GM18526 (cell line): ENCODE results near the gene VSTM2L.

Source experiments
- POLR2A ChIP-seq: IDR thresholded peaks from 3 replicates; pipeline ENCODE4 v1.6.1; 2011; ENCODE audit not compliant: insufficient read length; ENCODE audit errors: extremely low read depth

VSTM2L gene

GRCh38 chr20:37977338-37977737 lies 74.4 kb downstream of the VSTM2L start:
- TF ChIP-seq POLR2A = no peak

DNA sequence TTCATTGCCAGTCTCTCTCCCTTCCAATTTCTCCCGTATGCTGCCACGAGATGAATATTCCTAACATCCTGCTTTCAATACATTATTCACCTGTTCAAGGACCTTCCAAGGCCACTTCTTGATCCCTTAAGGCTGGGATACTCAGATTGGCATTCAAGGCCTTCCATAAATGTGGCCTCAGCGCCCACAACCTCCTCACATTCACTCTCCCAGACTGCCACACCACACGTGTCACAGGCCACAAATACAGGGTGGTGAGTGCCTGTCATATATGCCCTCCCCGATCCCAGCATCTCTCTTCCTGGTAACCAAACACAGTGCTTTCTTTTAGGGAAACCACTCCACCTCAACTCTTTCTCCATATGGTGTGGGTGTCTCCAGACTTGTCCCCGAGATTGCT lies 74.9 kb downstream of the VSTM2L start:
- TF ChIP-seq POLR2A = no peak

DNA sequence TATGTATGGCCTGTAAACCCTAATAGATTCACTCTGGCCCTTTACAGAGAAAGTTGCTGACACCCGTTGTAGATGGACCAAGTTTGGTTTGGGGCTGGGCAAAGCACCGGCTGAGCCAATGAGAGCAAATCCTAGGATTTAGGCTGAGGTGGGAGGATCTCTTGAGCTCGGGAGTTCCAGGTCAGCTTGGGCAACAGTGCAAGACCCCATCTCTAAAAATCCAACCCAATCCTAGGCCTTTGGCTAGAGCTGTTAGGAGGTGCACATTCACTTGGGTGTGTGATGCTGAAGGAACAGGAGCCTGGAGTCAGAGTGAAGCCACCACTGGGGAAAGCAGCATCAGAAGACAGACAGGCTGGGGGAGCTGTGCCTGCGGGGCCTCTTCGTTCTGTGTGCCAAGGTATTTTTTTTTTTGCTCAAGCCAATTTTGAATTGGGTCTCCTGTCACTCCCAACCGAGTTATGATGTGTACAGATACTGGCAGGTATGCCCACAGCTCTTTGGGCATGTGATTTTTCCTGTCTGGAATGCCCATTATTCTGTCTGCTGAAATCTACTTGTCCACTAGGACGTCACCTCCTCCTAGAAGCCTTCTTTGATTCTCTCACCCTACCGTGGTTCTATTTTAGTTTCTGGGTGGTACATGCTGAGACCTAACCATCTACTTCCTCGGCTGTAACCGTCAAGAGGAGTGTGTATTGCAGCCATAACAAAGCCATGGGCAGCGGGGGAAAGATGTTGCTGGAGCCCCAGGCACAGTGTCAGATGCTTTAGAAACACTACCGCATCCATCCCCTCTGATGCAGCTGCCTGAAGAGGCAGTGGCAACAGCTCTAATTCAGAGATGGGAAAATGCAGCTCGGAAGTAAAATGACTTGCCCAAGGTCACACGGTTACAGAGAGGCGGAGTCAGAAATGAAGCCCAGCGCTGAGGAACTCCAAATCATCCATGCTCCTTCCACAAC lies 76.4 kb downstream of the VSTM2L start:
- TF ChIP-seq POLR2A = no peak

DNA sequence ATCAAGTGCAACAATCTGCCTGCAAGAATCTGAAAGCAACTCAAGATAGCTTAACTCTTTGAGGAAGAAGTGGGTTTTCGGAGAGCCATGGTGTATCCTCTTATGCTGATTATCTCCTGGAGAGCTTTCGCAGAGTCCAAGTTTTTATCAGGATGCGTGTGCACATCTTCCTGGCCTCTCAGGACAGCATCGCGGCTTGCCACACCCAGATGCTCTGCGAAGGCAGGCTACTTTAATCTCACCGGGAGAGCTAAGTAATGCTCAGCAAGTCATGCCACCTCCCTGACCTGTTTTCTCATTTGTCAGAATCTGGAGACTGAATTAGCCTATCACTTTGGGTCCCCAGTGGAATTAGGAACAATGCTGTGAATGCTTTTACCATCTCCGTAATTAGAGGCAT lies 77.5 kb downstream of the VSTM2L start:
- no peak for TF ChIP-seq POLR2A

DNA sequence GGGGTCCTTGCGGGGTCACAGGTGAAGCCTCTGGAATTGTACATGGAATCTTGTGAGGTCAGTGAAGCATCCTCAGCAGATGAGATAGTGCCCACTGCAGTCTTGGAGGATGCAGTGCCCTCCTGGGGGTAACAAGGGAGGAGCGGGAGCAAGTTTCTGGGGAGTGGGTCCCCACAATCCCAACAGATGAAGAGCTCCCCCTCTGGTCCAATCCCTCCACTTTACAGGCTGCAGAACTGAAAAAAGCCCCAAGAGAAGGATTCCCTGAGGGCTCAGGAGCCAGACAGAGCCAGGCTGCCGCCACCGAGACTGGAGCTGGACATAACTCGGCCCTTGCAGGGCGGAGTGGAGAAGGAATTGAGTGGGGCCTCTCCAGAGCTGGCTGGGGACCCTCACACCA lies 77.9 kb downstream of the VSTM2L start:
- TF ChIP-seq POLR2A = no peak

- TF ChIP-seq POLR2A = no peak
These were observed 78.6 kb downstream of the VSTM2L start for GRCh38 chr20:37981568-37981967.

- no peak for TF ChIP-seq POLR2A
These were observed 80.4 kb downstream of the VSTM2L start for GRCh38 chr20:37983286-37983685.

DNA sequence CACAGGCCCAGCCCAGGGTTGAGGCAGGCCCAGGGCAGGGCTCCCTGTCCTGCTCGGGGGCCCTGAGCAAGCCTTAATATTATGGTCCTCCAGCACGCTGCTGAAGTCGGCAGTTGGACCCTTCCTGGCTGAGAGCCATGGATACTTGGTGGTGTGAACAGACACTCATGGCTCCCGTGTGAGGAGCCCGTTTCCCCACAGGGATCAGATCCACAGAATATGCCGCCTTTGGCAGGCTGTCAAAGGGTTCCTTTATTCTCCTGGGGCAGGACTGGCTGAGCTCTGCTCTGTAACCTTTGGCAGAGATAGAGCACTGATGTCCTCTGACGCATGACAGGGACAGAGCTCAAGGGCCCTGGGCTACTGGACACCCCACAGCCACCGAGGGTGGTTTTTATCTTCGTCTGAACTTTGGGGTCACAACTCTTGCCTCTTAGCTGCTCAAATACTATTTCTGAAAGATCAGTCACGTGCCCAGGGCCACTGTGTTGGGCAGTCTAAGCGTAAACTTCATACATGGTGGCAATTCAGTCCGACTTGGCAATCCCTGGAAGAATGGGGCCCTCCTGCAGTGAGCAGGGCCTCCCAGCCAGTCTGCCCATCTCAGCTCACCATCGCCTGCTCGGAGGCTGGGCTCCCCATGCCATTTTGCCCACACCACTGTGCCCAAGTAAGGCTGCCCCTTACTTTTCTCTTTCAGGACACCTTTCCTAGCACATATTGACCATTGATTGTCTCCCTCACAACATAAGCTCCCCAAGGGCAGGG lies 81.3 kb downstream of the VSTM2L start:
- no peak for TF ChIP-seq POLR2A

DNA sequence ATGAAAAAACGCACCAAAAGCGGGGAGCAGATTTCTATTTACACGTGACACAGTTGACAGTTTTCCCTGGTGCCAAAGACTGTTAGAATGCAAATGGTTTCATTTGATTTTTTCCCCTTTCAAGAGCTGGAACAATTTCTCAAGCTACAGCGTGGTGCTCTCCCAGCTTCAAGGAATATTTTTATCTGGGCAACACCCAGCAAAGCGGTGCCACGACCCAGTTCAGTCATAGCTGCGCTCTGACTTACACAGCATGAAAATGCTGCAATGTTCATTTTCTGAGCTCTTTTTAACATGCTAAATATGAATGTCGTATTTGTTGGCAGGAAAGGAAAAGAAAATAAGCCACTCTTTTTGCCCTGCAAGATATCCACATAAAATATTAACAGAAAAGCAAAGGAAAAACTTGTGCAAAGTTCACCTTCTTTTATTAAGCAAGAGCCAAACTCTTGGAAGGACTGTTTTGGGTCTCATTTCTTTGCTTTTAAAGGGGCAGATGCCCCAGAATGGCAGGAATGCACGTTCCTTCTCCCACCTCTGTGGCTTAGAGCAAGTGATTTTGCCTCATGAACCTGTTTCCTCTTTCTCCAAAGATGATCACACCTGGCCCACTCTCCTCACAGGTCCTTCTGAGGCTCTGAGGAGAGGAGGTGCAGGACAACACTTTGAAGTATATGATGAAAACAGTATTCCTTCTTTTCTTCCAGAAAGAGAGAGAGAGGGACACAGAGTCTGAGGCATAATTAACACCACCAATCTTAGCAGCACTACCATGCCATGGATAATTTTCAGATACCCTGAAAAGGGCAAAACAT lies 83.3 kb downstream of the VSTM2L start:
- TF ChIP-seq POLR2A = no peak

DNA sequence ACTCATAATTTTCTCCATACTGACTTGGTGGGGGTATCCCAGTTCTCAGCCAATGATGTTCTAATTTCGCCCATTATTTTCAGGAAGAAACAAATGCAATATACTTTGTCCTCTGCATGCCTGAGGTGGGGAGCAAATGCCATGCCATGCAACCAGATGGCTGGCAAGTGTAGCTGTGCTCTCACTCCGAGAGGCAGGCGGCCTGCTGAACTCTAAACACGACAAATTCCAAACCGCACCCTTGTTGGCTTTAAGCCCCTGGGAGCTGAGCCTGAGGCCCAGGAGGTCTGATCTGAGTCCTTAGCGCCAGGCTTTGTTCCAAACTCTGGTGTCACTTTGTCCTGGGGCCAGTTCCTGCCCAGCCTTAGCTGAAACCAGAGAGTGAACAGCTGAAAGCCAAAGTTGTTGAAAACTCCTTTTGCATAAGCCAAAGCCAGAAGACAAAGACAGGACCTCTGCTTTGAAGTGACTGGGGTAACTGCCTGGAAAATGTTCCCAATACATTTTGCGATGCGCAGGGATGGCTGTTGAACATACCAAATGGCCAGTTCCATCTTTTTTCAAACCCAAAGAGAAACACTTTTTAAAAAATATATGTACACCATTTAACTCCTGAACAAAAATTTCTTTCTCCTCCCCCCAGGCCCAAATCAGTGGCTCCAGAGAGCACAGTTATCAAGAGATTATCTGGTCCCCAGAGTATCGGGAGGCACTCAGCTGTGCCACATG lies 84.1 kb downstream of the VSTM2L start:
- TF ChIP-seq POLR2A = no peak

- TF ChIP-seq POLR2A = no peak
These were observed 84.8 kb downstream of the VSTM2L start for GRCh38 chr20:37987602-37988290.

DNA sequence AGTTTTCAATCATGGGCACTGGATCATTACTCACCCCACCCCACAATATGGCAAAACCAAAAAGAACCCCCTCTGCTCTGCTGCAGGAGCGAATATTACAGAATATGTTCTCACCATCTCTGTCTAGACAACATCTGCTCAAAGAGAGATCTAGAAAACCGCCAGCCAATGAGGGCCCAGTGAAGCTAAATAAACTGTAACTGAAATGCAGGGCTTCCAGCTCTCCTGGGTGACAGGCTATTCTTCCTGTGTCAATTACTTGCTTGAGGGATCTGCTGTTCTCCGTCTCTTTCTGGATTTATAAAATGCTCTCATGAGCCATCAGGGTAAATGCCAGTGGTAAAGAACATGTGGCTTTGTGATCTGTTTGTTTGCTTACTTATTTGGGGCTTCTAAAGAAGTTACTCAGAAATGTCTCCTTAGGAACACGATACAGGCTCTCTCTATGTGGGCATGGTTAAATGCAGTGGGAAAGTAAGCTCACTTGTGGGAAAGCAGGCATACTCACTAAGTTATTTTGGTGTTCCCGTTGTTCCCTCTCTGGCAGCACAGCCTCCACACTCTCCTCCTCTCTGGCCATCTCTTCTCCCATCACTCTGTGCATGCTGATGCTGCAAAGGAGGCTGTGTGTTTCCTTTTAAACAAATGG lies 85.5 kb downstream of the VSTM2L start:
- no peak for TF ChIP-seq POLR2A

GRCh38 chr20:37989601-37990295 lies 86.8 kb downstream of the VSTM2L start:
- no peak for TF ChIP-seq POLR2A
